Liver (tissue), 9 donors: ENCODE measurements around the gene SLC25A34. TPM values are rescaled to one million over a fixed set of nuclear protein-coding genes. Genes with fewer than 3 reads are reported as not detected.

Experiments used
- DNase-seq: peaks from one replicate; pipeline ENCODE4 v3.0.0-alpha.2; 2017; ENCODE audit warnings: low spot score
- H3K27ac ChIP-seq, 2 donors: one replicate each; pipeline ENCODE4 v1.7.0; 2013; ENCODE audit warnings: inconsistent platforms in 2 of 2, low read length in 2 of 2, control low read depth in 1 of 2, low read depth in 1 of 2, mild to moderate bottlenecking in 1 of 2
- H3K27me3 ChIP-seq, 4 donors: one replicate each; pipeline versions ENCODE4 v1.6.1 to v1.7.0; 2013; ENCODE audit warnings: low read length in 3 of 4, inconsistent platforms in 1 of 4, mild to moderate bottlenecking in 1 of 4, moderate library complexity in 1 of 4; ENCODE audit not compliant: control insufficient read depth in 4 of 4, insufficient read depth in 4 of 4
- H3K36me3 ChIP-seq, 4 donors: one replicate each; pipeline versions ENCODE4 v1.6.1 to v1.7.0; 2013; ENCODE audit warnings: low read length in 3 of 4, mild to moderate bottlenecking in 3 of 4, low read depth in 1 of 4, moderate library complexity in 1 of 4; ENCODE audit not compliant: control insufficient read depth in 4 of 4, insufficient read depth in 3 of 4
- H3K4me1 ChIP-seq, 4 donors: one replicate each; pipeline versions ENCODE4 v1.6.1 to v1.7.0; 2013; ENCODE audit warnings: low read length in 3 of 4, mild to moderate bottlenecking in 3 of 4, moderate library complexity in 1 of 4; ENCODE audit not compliant: control insufficient read depth in 4 of 4, insufficient read depth in 4 of 4
- H3K4me3 ChIP-seq, 3 donors: one replicate each; pipeline versions ENCODE4 v1.6.1 to v1.7.0; 2013; ENCODE audit warnings: low read length in 3 of 3, control low read depth in 1 of 3, low read depth in 1 of 3, mild to moderate bottlenecking in 1 of 3
- H3K9ac ChIP-seq, 2 donors: one replicate each; pipeline ENCODE4 v1.7.0; 2013; ENCODE audit warnings: low read length in 2 of 2, mild to moderate bottlenecking in 2 of 2, moderate library complexity in 2 of 2, control low read depth in 1 of 2, low read depth in 1 of 2
- H3K9me3 ChIP-seq, 4 donors: one replicate each; pipeline versions ENCODE4 v1.6.1 to v1.7.0; 2013; ENCODE audit warnings: low read length in 3 of 4; ENCODE audit not compliant: control insufficient read depth in 4 of 4
- EGR1 ChIP-seq, 2 donors: IDR thresholded peaks; 2 replicates each; pipeline ENCODE4 v1.6.1; 2016 to 2018; ENCODE audit warnings: antibody characterized with exemption in 2 of 2, low read depth in 2 of 2
- FOXA1 ChIP-seq: IDR thresholded peaks from 2 replicates; pipeline ENCODE4 v1.6.1; 2016; ENCODE audit warnings: antibody characterized with exemption
- FOXA2 ChIP-seq: IDR thresholded peaks from 2 replicates; pipeline ENCODE4 v1.6.1; 2016; ENCODE audit warnings: antibody characterized with exemption
- GABPA ChIP-seq, 2 donors: IDR thresholded peaks in 1 of 2; conservative IDR thresholded peaks in 1 of 2; 2 replicates each; pipeline ENCODE4 v1.6.1; 2016; ENCODE audit warnings: antibody characterized with exemption in 2 of 2, mild to moderate bottlenecking in 1 of 2, moderate library complexity in 1 of 2
- HNF4A ChIP-seq, 2 donors: conservative IDR thresholded peaks; 2 replicates each; pipeline ENCODE4 v1.6.1; 2016; ENCODE audit warnings: antibody characterized with exemption in 2 of 2, mild to moderate bottlenecking in 2 of 2
- HNF4G ChIP-seq: IDR thresholded peaks from 2 replicates; pipeline ENCODE4 v1.6.1; 2016; ENCODE audit warnings: antibody characterized with exemption
- JUND ChIP-seq, 2 donors: IDR thresholded peaks; 2 replicates each; pipeline ENCODE4 v1.6.1; 2016; ENCODE audit warnings: antibody characterized with exemption in 2 of 2
- MAX ChIP-seq: IDR thresholded peaks from 2 replicates; pipeline ENCODE4 v1.6.1; 2016; ENCODE audit warnings: antibody characterized with exemption
- NR2F2 ChIP-seq: IDR thresholded peaks from 2 replicates; pipeline ENCODE4 v1.6.1; 2016; ENCODE audit warnings: antibody characterized with exemption
- RAD21 ChIP-seq, 2 donors: IDR thresholded peaks; 2 replicates each; pipeline ENCODE4 v1.6.1; 2016; ENCODE audit warnings: antibody characterized with exemption in 2 of 2, mild to moderate bottlenecking in 2 of 2
- RXRA ChIP-seq, 2 donors: IDR thresholded peaks; 2 replicates each; pipeline ENCODE4 v1.6.1; 2017 to 2018; ENCODE audit warnings: antibody characterized with exemption in 2 of 2, mild to moderate bottlenecking in 1 of 2
- SP1 ChIP-seq: IDR thresholded peaks from 2 replicates; pipeline ENCODE4 v1.6.1; 2018; ENCODE audit warnings: antibody characterized with exemption, mild to moderate bottlenecking
- TAF1 ChIP-seq: conservative IDR thresholded peaks from 2 replicates; pipeline ENCODE4 v1.6.1; 2016; ENCODE audit warnings: antibody characterized with exemption, mild to moderate bottlenecking
- YY1 ChIP-seq: IDR thresholded peaks from 2 replicates; pipeline ENCODE4 v1.6.1; 2016; ENCODE audit warnings: antibody characterized with exemption, mild to moderate bottlenecking
- WGBS: extraction: QIAGEN DNeasy Blood & Tissue Kit; methylation state at CpG from one replicate; pipeline ENCODE4 v1.1.7; 2013; 5-methylcytosine and 5-hydroxymethylcytosine counted together
- polyA plus RNA-seq, 2 donors: library from polyadenylated mRNA; stranded (reverse) in 1 of 2; unstranded in 1 of 2; fragments of 200-250 nt in 1 of 2; fragments of >200 nt in 1 of 2; fragmentation: Nextera tagmentation in 1 of 2; extraction: Ambion mirVana in 1 of 2; gene quantifications; one replicate each; pipeline versions ENCODE4 v1.2.1 to v1.2.3, GENCODE V29; 2013 to 2015
- total RNA-seq, 2 donors: library from RNA; depleted of rRNA; stranded (reverse); fragments of >200 nt; gene quantifications; one replicate each; pipeline ENCODE4 v1.2.3, GENCODE V29; 2014
- TF ChIP-seq, protein P1 (sequence below): IDR thresholded peaks from 2 replicates; pipeline ENCODE4 v1.6.1; 2016; ENCODE audit warnings: antibody characterized with exemption, mild to moderate bottlenecking
- TF ChIP-seq, protein P2 (sequence below): IDR thresholded peaks from 2 replicates; pipeline ENCODE4 v1.6.1; 2016; ENCODE audit warnings: antibody characterized with exemption
- TF ChIP-seq, protein P3 (sequence below): IDR thresholded peaks from 2 replicates; pipeline ENCODE4 v1.6.1; 2016; ENCODE audit warnings: antibody characterized with exemption
- TF ChIP-seq, protein P4 (sequence below): fragments of 150-350 bp; IDR thresholded peaks from 2 replicates; pipeline ENCODE4 v1.5.1; 2017; ENCODE audit warnings: improper control_type of control experiment, low read depth, low read length; ENCODE audit not compliant: missing input control
- donor health status: healthy.
- donor health status: healthy.
- donor health status: healthy.
- donor health status: healthy.
- donor health status: healthy.

The SLC25A34 gene
- total and polyA plus RNA-seq, 4 donors, result 0.79 to 7.3 (median 2.4) TPM

DNA sequence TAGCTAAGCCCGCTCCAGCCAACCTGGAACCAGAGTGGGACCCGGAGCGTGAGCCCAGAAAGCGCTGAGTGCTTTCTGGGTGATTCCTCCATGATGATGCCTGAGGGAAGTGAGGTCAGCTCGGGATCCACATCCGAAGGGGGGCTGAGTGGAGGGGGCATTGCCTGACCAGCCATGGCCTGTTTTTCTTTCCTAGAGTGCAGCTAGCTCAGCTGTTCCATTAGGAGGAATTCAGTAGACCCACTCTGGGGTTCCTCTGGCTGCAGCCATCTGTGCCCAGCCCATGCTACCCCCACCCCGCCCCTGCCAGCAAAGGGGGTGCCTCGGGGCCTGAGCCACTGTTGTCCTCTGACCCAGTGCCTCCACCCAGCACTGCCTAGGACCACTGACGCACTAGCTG lies 9.6 kb upstream of the SLC25A34 start:
- no peaks in the 10 kb centered on the region for H3K9me3 ChIP-seq
- H3K9ac ChIP-seq, result no peak overlapping the region
- H3K4me1 ChIP-seq, result peaks cover 0 to 5% (median 0%) of the 10 kb centered on the region in 4 donors
- no peak for DNase-seq
- no peak for TF ChIP-seq NR2F2
- TF ChIP-seq TAF1, result no peak
- no peak for TF ChIP-seq RAD21 (IDR thresholded peaks at IDR 0.05)
- TF ChIP-seq EGR1 (IDR thresholded peaks at IDR 0.05; ENCODE audit: low read depth in 2 of 2), result no peak
- TF ChIP-seq FOXA1, result no peak
- no peak for TF ChIP-seq YY1
- no peak for TF ChIP-seq GABPA (IDR thresholded peaks at IDR 0.05 in 1 of 2, conservative IDR thresholded peaks at IDR 0.05 in 1 of 2)
- TF ChIP-seq, protein P1, sequence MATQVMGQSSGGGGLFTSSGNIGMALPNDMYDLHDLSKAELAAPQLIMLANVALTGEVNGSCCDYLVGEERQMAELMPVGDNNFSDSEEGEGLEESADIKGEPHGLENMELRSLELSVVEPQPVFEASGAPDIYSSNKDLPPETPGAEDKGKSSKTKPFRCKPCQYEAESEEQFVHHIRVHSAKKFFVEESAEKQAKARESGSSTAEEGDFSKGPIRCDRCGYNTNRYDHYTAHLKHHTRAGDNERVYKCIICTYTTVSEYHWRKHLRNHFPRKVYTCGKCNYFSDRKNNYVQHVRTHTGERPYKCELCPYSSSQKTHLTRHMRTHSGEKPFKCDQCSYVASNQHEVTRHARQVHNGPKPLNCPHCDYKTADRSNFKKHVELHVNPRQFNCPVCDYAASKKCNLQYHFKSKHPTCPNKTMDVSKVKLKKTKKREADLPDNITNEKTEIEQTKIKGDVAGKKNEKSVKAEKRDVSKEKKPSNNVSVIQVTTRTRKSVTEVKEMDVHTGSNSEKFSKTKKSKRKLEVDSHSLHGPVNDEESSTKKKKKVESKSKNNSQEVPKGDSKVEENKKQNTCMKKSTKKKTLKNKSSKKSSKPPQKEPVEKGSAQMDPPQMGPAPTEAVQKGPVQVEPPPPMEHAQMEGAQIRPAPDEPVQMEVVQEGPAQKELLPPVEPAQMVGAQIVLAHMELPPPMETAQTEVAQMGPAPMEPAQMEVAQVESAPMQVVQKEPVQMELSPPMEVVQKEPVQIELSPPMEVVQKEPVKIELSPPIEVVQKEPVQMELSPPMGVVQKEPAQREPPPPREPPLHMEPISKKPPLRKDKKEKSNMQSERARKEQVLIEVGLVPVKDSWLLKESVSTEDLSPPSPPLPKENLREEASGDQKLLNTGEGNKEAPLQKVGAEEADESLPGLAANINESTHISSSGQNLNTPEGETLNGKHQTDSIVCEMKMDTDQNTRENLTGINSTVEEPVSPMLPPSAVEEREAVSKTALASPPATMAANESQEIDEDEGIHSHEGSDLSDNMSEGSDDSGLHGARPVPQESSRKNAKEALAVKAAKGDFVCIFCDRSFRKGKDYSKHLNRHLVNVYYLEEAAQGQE, result no peak
- TF ChIP-seq JUND (IDR thresholded peaks at IDR 0.05), result no peak
- peak overlapping the region in 1 of 2 donors; percentile 13 for H3K27ac ChIP-seq
- 93% methylated on average over 9 of the region's 9 CpGs for WGBS
- no peaks in the 10 kb centered on the region for H3K27me3 ChIP-seq
- H3K36me3 ChIP-seq, result peaks cover 20 to 58% (median 28%) of the 10 kb centered on the region in 4 donors
- H3K4me3 ChIP-seq, result no peak overlapping the region

DNA sequence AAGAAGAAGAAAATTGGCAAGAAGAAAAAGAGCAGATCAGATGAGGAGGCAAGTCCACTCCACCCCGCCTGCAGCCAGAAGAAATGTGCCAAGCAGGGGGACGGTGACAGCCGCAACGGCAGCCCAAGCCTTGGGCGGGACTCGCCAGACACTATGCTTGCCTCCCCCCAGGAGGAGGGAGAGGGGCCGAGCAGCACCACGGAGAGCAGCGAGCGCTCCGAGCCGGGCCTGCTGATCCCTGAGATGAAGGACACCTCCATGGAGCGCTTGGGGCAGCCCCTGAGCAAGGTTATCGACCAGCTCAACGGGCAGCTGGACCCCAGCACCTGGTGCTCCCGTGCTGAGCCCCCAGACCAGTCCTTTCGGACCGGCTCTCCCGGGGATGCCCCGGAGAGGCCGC lies 9.0 kb upstream of the SLC25A34 start:
- Histone ChIP-seq H3K36me3 (peaks cover 20 to 63% (median 29%) of the 10 kb centered on the region in 4 donors), H3K4me1 (peaks cover 0 to 5% (median 0%) of the 10 kb centered on the region in 4 donors), H3K27me3 (no peaks in the 10 kb centered on the region), H3K27ac (no peak overlapping the region), H3K4me3 (no peak overlapping the region), H3K9me3 (no peaks in the 10 kb centered on the region), H3K9ac (no peak overlapping the region)
- DNase-seq, result no peak
- WGBS, result 91% methylated on average over 21 of the region's 21 CpGs
- TF ChIP-seq NR2F2 (no peak), RXRA (IDR thresholded peaks at IDR 0.05) (no peak), RAD21 (IDR thresholded peaks at IDR 0.05) (no peak), MAX (no peak), SP1 (no peak), JUND (IDR thresholded peaks at IDR 0.05) (no peak), FOXA1 (no peak), GABPA (IDR thresholded peaks at IDR 0.05 in 1 of 2, conservative IDR thresholded peaks at IDR 0.05 in 1 of 2) (no peak), YY1 (no peak), FOXA2 (no peak), HNF4A (conservative IDR thresholded peaks at IDR 0.05) (no peak), HNF4G (no peak), EGR1 (IDR thresholded peaks at IDR 0.05; ENCODE audit: low read depth in 2 of 2) (no peak), TAF1 (no peak)
- TF ChIP-seq, protein P2, sequence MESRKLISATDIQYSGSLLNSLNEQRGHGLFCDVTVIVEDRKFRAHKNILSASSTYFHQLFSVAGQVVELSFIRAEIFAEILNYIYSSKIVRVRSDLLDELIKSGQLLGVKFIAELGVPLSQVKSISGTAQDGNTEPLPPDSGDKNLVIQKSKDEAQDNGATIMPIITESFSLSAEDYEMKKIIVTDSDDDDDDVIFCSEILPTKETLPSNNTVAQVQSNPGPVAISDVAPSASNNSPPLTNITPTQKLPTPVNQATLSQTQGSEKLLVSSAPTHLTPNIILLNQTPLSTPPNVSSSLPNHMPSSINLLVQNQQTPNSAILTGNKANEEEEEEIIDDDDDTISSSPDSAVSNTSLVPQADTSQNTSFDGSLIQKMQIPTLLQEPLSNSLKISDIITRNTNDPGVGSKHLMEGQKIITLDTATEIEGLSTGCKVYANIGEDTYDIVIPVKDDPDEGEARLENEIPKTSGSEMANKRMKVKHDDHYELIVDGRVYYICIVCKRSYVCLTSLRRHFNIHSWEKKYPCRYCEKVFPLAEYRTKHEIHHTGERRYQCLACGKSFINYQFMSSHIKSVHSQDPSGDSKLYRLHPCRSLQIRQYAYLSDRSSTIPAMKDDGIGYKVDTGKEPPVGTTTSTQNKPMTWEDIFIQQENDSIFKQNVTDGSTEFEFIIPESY, result no peak
- TF ChIP-seq, protein P3, sequence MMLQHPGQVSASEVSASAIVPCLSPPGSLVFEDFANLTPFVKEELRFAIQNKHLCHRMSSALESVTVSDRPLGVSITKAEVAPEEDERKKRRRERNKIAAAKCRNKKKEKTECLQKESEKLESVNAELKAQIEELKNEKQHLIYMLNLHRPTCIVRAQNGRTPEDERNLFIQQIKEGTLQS, result no peak
- TF ChIP-seq, protein P4, sequence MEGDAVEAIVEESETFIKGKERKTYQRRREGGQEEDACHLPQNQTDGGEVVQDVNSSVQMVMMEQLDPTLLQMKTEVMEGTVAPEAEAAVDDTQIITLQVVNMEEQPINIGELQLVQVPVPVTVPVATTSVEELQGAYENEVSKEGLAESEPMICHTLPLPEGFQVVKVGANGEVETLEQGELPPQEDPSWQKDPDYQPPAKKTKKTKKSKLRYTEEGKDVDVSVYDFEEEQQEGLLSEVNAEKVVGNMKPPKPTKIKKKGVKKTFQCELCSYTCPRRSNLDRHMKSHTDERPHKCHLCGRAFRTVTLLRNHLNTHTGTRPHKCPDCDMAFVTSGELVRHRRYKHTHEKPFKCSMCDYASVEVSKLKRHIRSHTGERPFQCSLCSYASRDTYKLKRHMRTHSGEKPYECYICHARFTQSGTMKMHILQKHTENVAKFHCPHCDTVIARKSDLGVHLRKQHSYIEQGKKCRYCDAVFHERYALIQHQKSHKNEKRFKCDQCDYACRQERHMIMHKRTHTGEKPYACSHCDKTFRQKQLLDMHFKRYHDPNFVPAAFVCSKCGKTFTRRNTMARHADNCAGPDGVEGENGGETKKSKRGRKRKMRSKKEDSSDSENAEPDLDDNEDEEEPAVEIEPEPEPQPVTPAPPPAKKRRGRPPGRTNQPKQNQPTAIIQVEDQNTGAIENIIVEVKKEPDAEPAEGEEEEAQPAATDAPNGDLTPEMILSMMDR, result no peak
- TF ChIP-seq, protein P1, result no peak
